Stimulated activated naive B cell treated with anti-CD40 and anti-IgM and Interleukin-4, amounts not matched to agents 10 μg/mL and 1 μg/mL and 100 μg/mL, for 72 hours (primary cell): ENCODE measurements around the gene RARRES1.
"Not testable (repeated sequence)": the region's sequence is repeated elsewhere in the genome, so short reads cannot be mapped to it uniquely, and the experiment has no call there.

ENCODE experiments used
- ATAC-seq, 2 donors: fragments of 150-1000 bp; cut with Tn5 transposase; replicated peaks; 2 replicates each; pipeline ENCODE4 v1.10.0; 2021; ENCODE audit warnings: moderate library complexity in 1 of 2
- DNase-seq: peaks from one replicate; pipeline ENCODE4 v3.0.0; 2021
- H3K27ac Mint-ChIP-seq: one replicate; pipeline ENCODE4 v1.8.0; 2022; ENCODE audit warnings: mild to moderate bottlenecking, mixed read lengths
- H3K27me3 Mint-ChIP-seq, 2 donors: one replicate each; pipeline ENCODE4 v1.8.0; 2022; ENCODE audit warnings: mixed read lengths in 2 of 2
- H3K36me3 Mint-ChIP-seq, 2 donors: one replicate each; pipeline ENCODE4 v1.8.0; 2022; ENCODE audit warnings: mixed read lengths in 2 of 2, mild to moderate bottlenecking in 1 of 2
- H3K4me1 Mint-ChIP-seq, 2 donors: one replicate each; pipeline ENCODE4 v1.8.0; 2022; ENCODE audit warnings: mixed read lengths in 2 of 2, mild to moderate bottlenecking in 1 of 2
- H3K4me3 Mint-ChIP-seq, 2 donors: one replicate each; pipeline ENCODE4 v1.8.0; 2022; ENCODE audit warnings: mild to moderate bottlenecking in 2 of 2, mixed read lengths in 2 of 2, moderate library complexity in 1 of 2
- H3K9me3 Mint-ChIP-seq, 2 donors: one replicate each; pipeline ENCODE4 v1.8.0; 2022; ENCODE audit warnings: mixed read lengths in 2 of 2, mild to moderate bottlenecking in 1 of 2

The RARRES1 gene

GRCh38 chr3:158710601-158711000 is 21.7 kb downstream of the RARRES1 start:
- Mint-ChIP-seq H3K27ac (no peak overlapping the region), H3K9me3 (no peaks in the 10 kb centered on the region), H3K4me3 (no peak overlapping the region), H3K4me1 (peaks cover 22 to 25% of the 10 kb centered on the region in 2 donors), H3K36me3 (peaks cover 58 to 80% of the 10 kb centered on the region in 2 donors), H3K27me3 (no peaks in the 10 kb centered on the region)
- no peak for DNase-seq
- ATAC-seq: no peak

DNA sequence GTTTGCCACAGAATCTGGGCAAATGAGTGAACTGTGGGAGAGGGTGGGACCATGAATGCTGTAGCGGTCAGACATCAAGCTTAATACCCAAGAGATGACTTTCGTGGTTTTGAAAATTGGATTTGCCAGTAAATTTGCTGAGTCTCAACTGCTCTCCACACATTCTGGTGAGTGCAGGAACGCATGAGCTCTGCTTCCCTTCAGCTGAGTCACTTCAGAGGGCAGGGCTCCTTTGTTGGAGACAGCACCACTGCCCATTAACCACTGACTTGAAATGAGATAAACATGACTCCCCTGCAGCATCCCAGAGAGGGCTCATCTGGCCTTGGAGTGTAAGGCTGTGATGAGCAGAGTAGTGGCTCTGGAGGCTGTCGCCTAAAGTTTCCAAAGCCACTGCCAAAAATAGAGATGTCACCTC is 22.6 kb downstream of the RARRES1 start:
- no peak for ATAC-seq
- Mint-ChIP-seq H3K9me3 (no peaks in the 10 kb centered on the region), H3K36me3 (peaks cover 57 to 78% of the 10 kb centered on the region in 2 donors), H3K4me3 (no peak overlapping the region), H3K4me1 (peaks cover 20 to 25% of the 10 kb centered on the region in 2 donors), H3K27ac (no peak overlapping the region), H3K27me3 (no peaks in the 10 kb centered on the region)
- DNase-seq: no peak

DNA sequence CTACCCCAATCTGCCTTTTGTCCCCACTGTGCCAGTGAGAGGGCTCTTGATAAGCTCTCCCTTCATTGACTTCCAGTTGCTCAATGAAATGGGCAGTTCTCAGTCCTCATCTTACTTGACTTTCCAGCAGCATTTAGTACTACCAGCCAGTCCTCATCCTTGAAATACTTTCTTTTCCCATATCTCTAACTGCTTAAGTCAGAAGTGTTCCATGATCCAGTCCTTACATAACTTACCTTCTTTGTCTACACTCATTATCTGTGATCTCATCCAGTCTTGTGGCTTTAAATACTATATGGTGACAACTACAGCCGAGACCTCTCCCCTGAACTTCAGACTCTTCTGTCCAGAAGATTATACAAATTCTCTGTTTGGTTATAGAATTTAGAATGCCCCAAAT is 28.7 kb downstream of the RARRES1 start:
- ATAC-seq: no peak
- Mint-ChIP-seq H3K4me1 (peaks cover 0 to 3% of the 10 kb centered on the region in 2 donors), H3K36me3 (peaks cover 47 to 69% of the 10 kb centered on the region in 2 donors), H3K4me3 (no peak overlapping the region), H3K27ac (no peak overlapping the region), H3K9me3 (no peaks in the 10 kb centered on the region), H3K27me3 (no peaks in the 10 kb centered on the region)
- no peak for DNase-seq

- Mint-ChIP-seq H3K4me1 (peaks cover 0 to 3% of the 10 kb centered on the region in 2 donors), H3K27me3 (no peaks in the 10 kb centered on the region), H3K27ac (no peak overlapping the region), H3K4me3 (no peak overlapping the region), H3K9me3 (no peaks in the 10 kb centered on the region), H3K36me3 (peaks cover 45 to 66% of the 10 kb centered on the region in 2 donors)
- no peak for DNase-seq
- ATAC-seq: no peak
Measured at GRCh38 chr3:158702815-158703481, 29.3 kb downstream of the RARRES1 start.

GRCh38 chr3:158701420-158702065 is 30.7 kb downstream of the RARRES1 start:
- DNase-seq (no peak), ATAC-seq (no peak)
- Mint-ChIP-seq H3K9me3 (no peaks in the 10 kb centered on the region), H3K4me3 (no peak overlapping the region), H3K27ac (no peak overlapping the region), H3K4me1 (peaks cover 0 to 3% of the 10 kb centered on the region in 2 donors), H3K27me3 (no peaks in the 10 kb centered on the region), H3K36me3 (peaks cover 37 to 55% of the 10 kb centered on the region in 2 donors)

DNA sequence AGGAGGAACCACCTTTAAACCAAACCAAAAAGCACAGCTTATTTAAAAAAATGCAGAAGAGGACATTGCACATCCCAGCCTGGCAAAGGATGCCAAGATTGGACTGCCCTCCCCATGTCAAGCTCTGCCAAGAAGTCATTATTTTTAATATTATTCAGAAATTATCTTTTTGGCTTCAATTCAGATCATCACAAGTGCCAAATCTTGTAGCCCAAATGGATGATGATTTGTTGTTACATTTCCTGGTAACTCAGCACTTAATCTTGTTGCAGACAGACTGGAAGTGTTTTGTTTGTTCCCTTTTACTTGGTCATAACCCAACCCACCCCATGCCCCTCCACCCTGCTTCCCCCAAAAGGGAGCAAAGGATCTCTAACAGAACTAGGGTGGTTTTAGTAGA is 31.7 kb downstream of the RARRES1 start:
- ATAC-seq (no peak), DNase-seq (no peak)
- no peak overlapping the region for H3K27ac Mint-ChIP-seq
- no peaks in the 10 kb centered on the region for H3K4me1 Mint-ChIP-seq
- H3K27me3 Mint-ChIP-seq: no peaks in the 10 kb centered on the region
- H3K4me3 Mint-ChIP-seq: no peak overlapping the region
- H3K9me3 Mint-ChIP-seq: no peaks in the 10 kb centered on the region
- peaks cover 37 to 52% of the 10 kb centered on the region in 2 donors for H3K36me3 Mint-ChIP-seq

DNA sequence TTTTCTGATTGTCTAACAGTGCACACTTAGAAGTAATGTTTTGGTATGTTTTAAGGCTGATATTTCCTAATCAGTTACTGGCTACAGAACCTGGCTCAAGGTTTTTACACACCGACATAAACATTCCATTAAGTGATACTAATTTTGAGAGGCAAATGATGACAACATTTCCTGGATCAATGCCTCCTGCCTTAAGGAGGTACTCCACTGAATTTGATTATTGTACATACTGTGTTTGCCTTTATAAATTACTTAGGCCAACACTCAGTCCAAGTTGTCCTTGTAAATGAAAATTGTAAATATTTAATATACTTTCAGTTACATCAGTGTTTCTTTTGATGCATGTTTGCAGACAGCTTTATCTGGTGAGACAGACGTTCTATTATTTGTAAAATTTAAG is 35.6 kb downstream of the RARRES1 start:
- Mint-ChIP-seq H3K4me1 (no peaks in the 10 kb centered on the region), H3K27me3 (no peaks in the 10 kb centered on the region), H3K27ac (no peak overlapping the region), H3K9me3 (no peaks in the 10 kb centered on the region), H3K36me3 (peaks cover 34 to 46% of the 10 kb centered on the region in 2 donors), H3K4me3 (no peak overlapping the region)
- no peak for ATAC-seq
- DNase-seq: no peak

DNA sequence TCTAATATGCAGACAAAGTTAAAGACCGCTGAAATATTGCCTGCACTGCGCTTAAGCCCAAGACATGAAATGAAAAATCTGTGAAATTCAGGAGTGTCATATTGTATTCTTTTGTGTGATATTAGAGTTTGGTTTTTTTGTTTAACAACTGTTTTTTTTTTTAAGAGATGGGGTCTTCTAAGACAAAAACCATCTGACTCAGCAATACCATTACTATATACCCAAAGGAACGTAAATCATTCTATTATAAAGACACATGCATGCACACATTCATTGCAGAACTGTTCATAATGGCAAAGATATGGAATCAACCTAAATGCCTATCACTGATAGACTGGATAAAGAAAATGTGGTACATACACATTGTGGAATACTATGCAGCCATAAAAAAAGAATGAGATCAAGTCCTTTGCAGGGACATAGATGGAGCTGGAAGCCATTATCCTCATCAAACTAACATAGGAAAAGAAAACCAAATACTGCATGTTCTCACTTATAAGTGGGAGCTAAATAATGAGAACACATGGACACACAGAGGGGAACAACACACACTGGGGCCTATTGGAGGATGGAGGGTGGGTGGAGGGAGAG is 38.3 kb downstream of the RARRES1 start:
- H3K27ac Mint-ChIP-seq, H3K9me3 Mint-ChIP-seq, H3K4me3 Mint-ChIP-seq, H3K4me1 Mint-ChIP-seq, DNase-seq, H3K27me3 Mint-ChIP-seq, ATAC-seq: not testable (repeated sequence)
- H3K36me3 Mint-ChIP-seq: peaks cover 41 to 48% of the 10 kb centered on the region in 2 donors

DNA sequence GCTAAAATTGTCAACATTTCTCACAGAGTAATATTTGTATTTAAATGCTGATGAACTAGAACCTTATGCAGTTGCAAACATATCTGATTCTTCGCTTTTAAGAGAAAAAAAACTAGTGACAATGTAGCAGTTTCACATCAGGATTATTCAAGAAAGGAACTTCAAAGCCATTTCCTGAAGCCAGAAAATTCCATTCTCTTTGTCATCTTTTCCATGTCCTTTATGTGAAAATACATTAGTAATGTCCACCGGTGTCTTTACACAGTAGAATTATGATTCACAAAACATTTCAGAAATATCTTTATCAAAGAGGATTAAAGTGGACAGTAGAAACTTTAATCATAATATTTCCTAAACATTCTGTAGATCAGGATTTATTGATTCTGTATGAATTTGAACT is 47.1 kb downstream of the RARRES1 start:
- ATAC-seq: no peak
- H3K36me3 Mint-ChIP-seq: peaks cover 12 to 23% of the 10 kb centered on the region in 2 donors
- no peak for DNase-seq

GRCh38 chr3:158683230-158683962 is 48.9 kb downstream of the RARRES1 start:
- H3K4me1 Mint-ChIP-seq: peaks cover 2 to 5% of the 10 kb centered on the region in 2 donors
- H3K27ac Mint-ChIP-seq: no peak overlapping the region
- H3K27me3 Mint-ChIP-seq: no peaks in the 10 kb centered on the region
- H3K36me3 Mint-ChIP-seq: peaks cover 9 to 23% of the 10 kb centered on the region in 2 donors
- no peaks in the 10 kb centered on the region for H3K9me3 Mint-ChIP-seq
- ATAC-seq (no peak), DNase-seq (no peak)
- no peak overlapping the region for H3K4me3 Mint-ChIP-seq

More for the DNA sequence above, 47.1 kb downstream of the RARRES1 start:
- Mint-ChIP-seq H3K9me3 (no peaks in the 10 kb centered on the region), H3K4me3 (no peak overlapping the region), H3K27ac (no peak overlapping the region), H3K27me3 (no peaks in the 10 kb centered on the region), H3K4me1 (peaks cover 2 to 5% of the 10 kb centered on the region in 2 donors)

DNA sequence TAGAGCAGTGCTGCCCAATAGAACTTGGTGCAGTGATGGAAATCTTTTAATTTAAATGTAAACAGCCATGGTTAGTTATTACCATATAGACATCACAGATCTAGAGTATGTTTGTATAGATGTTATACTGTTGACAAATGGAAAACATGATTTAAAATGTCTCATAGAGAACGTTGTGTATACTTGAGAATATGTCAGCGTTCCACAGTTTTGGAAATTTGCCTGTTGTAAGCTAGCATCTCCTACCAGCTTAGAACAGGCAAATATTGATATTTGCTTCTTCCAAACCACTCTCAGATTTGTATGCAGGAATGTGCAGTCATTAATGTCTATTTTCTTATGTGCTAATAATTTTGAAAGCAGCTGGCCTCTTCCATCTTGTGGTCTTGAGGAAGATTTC is 51.4 kb downstream of the RARRES1 start:
- Mint-ChIP-seq H3K4me3 (no peak overlapping the region), H3K27me3 (no peaks in the 10 kb centered on the region), H3K4me1 (no peaks in the 10 kb centered on the region), H3K9me3 (no peaks in the 10 kb centered on the region), H3K27ac (no peak overlapping the region), H3K36me3 (peaks cover 11 to 31% of the 10 kb centered on the region in 2 donors)
- no peak for ATAC-seq
- no peak for DNase-seq

GRCh38 chr3:158679547-158680000 is 52.7 kb downstream of the RARRES1 start:
- Mint-ChIP-seq H3K27ac (no peak overlapping the region), H3K4me3 (no peak overlapping the region), H3K9me3 (no peaks in the 10 kb centered on the region), H3K36me3 (peaks cover 10 to 27% of the 10 kb centered on the region in 2 donors), H3K4me1 (no peaks in the 10 kb centered on the region), H3K27me3 (no peaks in the 10 kb centered on the region)
- DNase-seq: no peak
- ATAC-seq: no peak

DNA sequence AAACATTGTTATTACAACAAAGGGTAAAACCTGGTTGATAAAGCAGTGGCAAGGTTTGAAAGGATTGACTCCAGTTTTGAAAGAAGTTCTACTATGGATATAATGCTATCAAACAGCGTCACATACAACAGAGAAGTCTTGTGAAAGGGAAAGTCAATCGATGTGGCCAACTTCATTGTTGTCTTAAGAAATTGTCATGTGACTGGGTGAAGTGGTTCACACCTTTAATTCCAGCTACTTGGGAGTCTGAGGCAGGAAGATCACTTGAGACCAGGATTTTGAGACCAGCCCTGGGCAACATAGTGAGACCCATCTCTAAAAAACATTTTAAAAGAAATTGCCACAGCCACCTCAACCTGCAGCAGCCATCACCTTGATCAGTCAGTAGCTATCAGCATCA is 53.6 kb downstream of the RARRES1 start:
- ATAC-seq (no peak), DNase-seq (no peak)
- Mint-ChIP-seq H3K9me3 (no peaks in the 10 kb centered on the region), H3K27ac (no peak overlapping the region), H3K4me3 (no peak overlapping the region), H3K36me3 (peaks cover 8 to 29% of the 10 kb centered on the region in 2 donors), H3K4me1 (no peaks in the 10 kb centered on the region), H3K27me3 (no peaks in the 10 kb centered on the region)
